H1 (cell line): ENCODE results near the gene TMTC2.

Experiments used
- ATF3 ChIP-seq: IDR thresholded peaks from 2 replicates; pipeline ENCODE4 v1.6.1; 2011; ENCODE audit warnings: low read depth, mild to moderate bottlenecking, low read length; ENCODE audit not compliant: insufficient read depth
- CBX5 ChIP-seq: fragments of 300-800, 300-1000 bp; sonication (generic); IDR thresholded peaks from 2 replicates; pipeline ENCODE4 v1.7.1; 2016; ENCODE audit warnings: antibody characterized with exemption, low read length, low read depth
- CBX8 ChIP-seq: fragments of 300-800, 300-1000 bp; sonication (generic); IDR thresholded peaks from 2 replicates; pipeline ENCODE4 v1.7.1; 2016; ENCODE audit warnings: low read depth, low read length, borderline replicate concordance
- CTCF ChIP-seq, 3 experiments: IDR thresholded peaks; 1 replicate in 2 of 3; 2 replicates in 1 of 3; pipeline versions ENCODE4 v1.5.1 to v1.6.1; 2011; ENCODE audit warnings: low read length in 3 of 3, mild to moderate bottlenecking in 3 of 3, inconsistent platforms in 2 of 3, low read depth in 1 of 3, moderate library complexity in 1 of 3; ENCODE audit not compliant: insufficient read depth in 1 of 3; ENCODE audit errors: control extremely low read depth in 1 of 3
- EZH2 ChIP-seq: fragments of 200-600 bp; sonication (generic); IDR thresholded peaks from 2 replicates; pipeline ENCODE4 v1.7.1; 2012; ENCODE audit warnings: low read depth, mild to moderate bottlenecking, moderate library complexity, low read length, inconsistent platforms; ENCODE audit not compliant: severe bottlenecking
- GABPA ChIP-seq: IDR thresholded peaks from 2 replicates; pipeline ENCODE4 v1.6.1; 2011; ENCODE audit warnings: mild to moderate bottlenecking, low read length, moderate library complexity, borderline replicate concordance; ENCODE audit not compliant: insufficient read depth
- MAFK ChIP-seq: IDR thresholded peaks from 2 replicates; pipeline ENCODE4 v1.6.1; 2012; ENCODE audit warnings: low read depth, mild to moderate bottlenecking, improper control_type of control experiment, low read length
- NRF1 ChIP-seq: IDR thresholded peaks from 2 replicates; pipeline ENCODE4 v1.6.1; 2011; ENCODE audit warnings: mild to moderate bottlenecking, low read depth, low read length, improper control_type of control experiment
- POLR2A ChIP-seq, 2 experiments: IDR thresholded peaks; 1 replicate in 1 of 2; 2 replicates in 1 of 2; pipeline ENCODE4 v1.6.1; 2011; ENCODE audit warnings: low read depth in 2 of 2, low read length in 2 of 2, mild to moderate bottlenecking in 2 of 2; ENCODE audit errors: control extremely low read depth in 1 of 2
- POLR2AphosphoS5 ChIP-seq: IDR thresholded peaks from 2 replicates; pipeline ENCODE4 v1.6.1; 2011; ENCODE audit warnings: low read depth, low read length
- SP2 ChIP-seq: IDR thresholded peaks from 2 replicates; pipeline ENCODE4 v1.6.1; 2012; ENCODE audit warnings: mild to moderate bottlenecking, low read length, inconsistent platforms

- TF ChIP-seq POLR2AphosphoS5 (no peak), CBX5 (no peak), CTCF (IDR thresholded peaks at IDR 0.05; ENCODE audit: control extremely low read depth in 1 of 3, insufficient read depth in 1 of 3, low read depth in 1 of 3, low read length in 3 of 3) (no peak), MAFK (no peak), POLR2A (IDR thresholded peaks at IDR 0.05; ENCODE audit: control extremely low read depth in 1 of 2, low read depth in 2 of 2, low read length in 2 of 2) (no peak), GABPA (no peak), NRF1 (no peak), SP2 (no peak), EZH2 (no peak), CBX8 (no peak), ATF3 (no peak)
Observed at GRCh38 chr12:82855872-82856271, 169.2 kb downstream of the TMTC2 start.
